Endothelial cell of umbilical vein (primary cell): ENCODE measurements around the gene LRTM2. TPM values are rescaled to one million over a fixed set of nuclear protein-coding genes. Genes with fewer than 3 reads are reported as not detected.

ENCODE experiments used
- BruUV-seq: library from RNA; stranded (reverse); fragments of 400-500 nt; replicated peaks from 2 replicates; lab custom pipeline; 2021; lab: Mats Ljungman, UMichigan
- CTCF ChIA-PET: fragments of 300-600, 350-600 bp; sonication (Branson Sonifier 250); formaldehyde crosslinking; loops from one replicate; lab custom pipeline; 2021; ENCODE audit warnings: antibody characterized with exemption, inconsistent platforms; lab: Charles Lee
- POLR2A ChIA-PET: fragments of 300-600, 350-600 bp; sonication (Branson Sonifier 250); formaldehyde crosslinking; loops from one replicate; lab custom pipeline; 2021; ENCODE audit warnings: antibody characterized with exemption, inconsistent platforms; lab: Charles Lee
- DNase-seq: peaks from one replicate; pipeline ENCODE4 v3.0.0-alpha.2; 2011; ENCODE audit warnings: low read depth, low spot score
- FAIRE-seq: peaks from 2 replicates; lab custom pipeline; 2011; peaks lifted over from hg19 to GRCh38; lab: Jason Lieb, UNC
- H2AFZ ChIP-seq: 2 replicates; pipeline ENCODE4 v1.6.0; 2012; ENCODE audit warnings: low read depth, low read length, control low read depth, inconsistent platforms
- H3K27ac ChIP-seq: 2 replicates; pipeline ENCODE4 v1.5.1; 2011; ENCODE audit warnings: low read depth, mild to moderate bottlenecking, control low read depth, low read length, moderate library complexity; ENCODE audit not compliant: insufficient read depth
- H3K27me3 ChIP-seq, 2 experiments: 2 replicates each; pipeline versions ENCODE4 v1.6.0 to v1.6.1; 2011; ENCODE audit warnings: low read length in 2 of 2, mixed read lengths in 1 of 2; ENCODE audit not compliant: control insufficient read depth in 2 of 2, insufficient read depth in 2 of 2
- H3K36me3 ChIP-seq, 2 experiments: 2 replicates in 1 of 2; 3 replicates in 1 of 2; pipeline ENCODE4 v1.5.1; 2011; ENCODE audit warnings: low read length in 2 of 2, mild to moderate bottlenecking in 1 of 2, moderate library complexity in 1 of 2; ENCODE audit not compliant: control insufficient read depth in 2 of 2, insufficient read depth in 2 of 2; ENCODE audit errors: extremely low read depth in 1 of 2
- H3K4me1 ChIP-seq: 3 replicates; pipeline ENCODE4 v1.5.1; 2011; ENCODE audit warnings: mild to moderate bottlenecking, low read length; ENCODE audit not compliant: control insufficient read depth, insufficient read depth; ENCODE audit errors: extremely low read depth
- H3K4me2 ChIP-seq: 2 replicates; pipeline ENCODE4 v1.6.1; 2011; ENCODE audit warnings: low read length, control low read depth, mixed read lengths; ENCODE audit not compliant: insufficient read depth
- H3K4me3 ChIP-seq, 3 experiments: fragments of 200-600 bp in 1 of 3; sonication (generic), shearing (Covaris generic) in 1 of 3; replicated peaks in 1 of 3; 2 replicates each; pipeline ENCODE4 v1.5.1; 2011 to 2016; ENCODE audit warnings: control low read depth in 3 of 3, low read length in 3 of 3, mild to moderate bottlenecking in 2 of 3, inconsistent platforms in 1 of 3, low read depth in 1 of 3, moderate library complexity in 1 of 3; ENCODE audit not compliant: insufficient read depth in 1 of 3
- H3K79me2 ChIP-seq: 2 replicates; pipeline ENCODE4 v1.6.0; 2012; ENCODE audit warnings: low read length, inconsistent platforms; ENCODE audit not compliant: control insufficient read depth, insufficient read depth
- H3K9ac ChIP-seq: replicated peaks from 2 replicates; pipeline ENCODE3; 2011; ENCODE audit warnings: low read length, control low read depth; ENCODE audit not compliant: insufficient read depth; ENCODE audit errors: extremely low read depth
- H3K9me1 ChIP-seq: replicated peaks from 3 replicates; pipeline ENCODE4 v1.6.0; 2011; ENCODE audit warnings: mild to moderate bottlenecking, low read length; ENCODE audit not compliant: control insufficient read depth, insufficient read depth; ENCODE audit errors: extremely low read depth
- H3K9me3 ChIP-seq: replicated peaks from 2 replicates; pipeline ENCODE4 v1.5.1; 2012; ENCODE audit warnings: low read length, inconsistent platforms; ENCODE audit not compliant: control insufficient read depth, insufficient read depth
- H4K20me1 ChIP-seq: replicated peaks from 2 replicates; pipeline ENCODE3; 2011; ENCODE audit warnings: mild to moderate bottlenecking, low read length; ENCODE audit not compliant: control insufficient read depth, insufficient read depth; ENCODE audit errors: extremely low read depth
- CTCF ChIP-seq, 2 donors: IDR thresholded peaks; 1 replicate in 1 of 2; 2 replicates in 1 of 2; pipeline ENCODE4 v1.5.1; 2011; ENCODE audit warnings: low read length in 2 of 2, mild to moderate bottlenecking in 2 of 2, moderate library complexity in 2 of 2, control low read depth in 1 of 2, inconsistent platforms in 1 of 2, low read depth in 1 of 2; ENCODE audit not compliant: insufficient read depth in 1 of 2; ENCODE audit errors: extremely low read depth in 1 of 2
- EZH2 ChIP-seq: IDR thresholded peaks from 2 replicates; pipeline ENCODE4 v1.6.1; 2012; ENCODE audit warnings: borderline replicate concordance, low read depth, mild to moderate bottlenecking, moderate library complexity, low read length, inconsistent platforms; ENCODE audit not compliant: severe bottlenecking
- FOS ChIP-seq: IDR thresholded peaks from 2 replicates; pipeline ENCODE4 v1.6.1; 2011; ENCODE audit warnings: mild to moderate bottlenecking, low read length, moderate library complexity, borderline replicate concordance; ENCODE audit not compliant: insufficient read depth
- GATA2 ChIP-seq: IDR thresholded peaks from 2 replicates; pipeline ENCODE4 v1.7.0; 2011; ENCODE audit warnings: low read depth, mild to moderate bottlenecking, moderate library complexity, mixed read lengths, low read length; ENCODE audit not compliant: insufficient read length, insufficient read depth
- JUN ChIP-seq: IDR thresholded peaks from 2 replicates; pipeline ENCODE4 v1.6.1; 2011; ENCODE audit warnings: borderline replicate concordance, low read depth; ENCODE audit not compliant: insufficient read length, insufficient read depth
- MAX ChIP-seq: IDR thresholded peaks from 2 replicates; pipeline ENCODE4 v1.6.1; 2011; ENCODE audit not compliant: insufficient read depth, insufficient read length
- MYC ChIP-seq: IDR thresholded peaks from one replicate; pipeline ENCODE4 v1.6.1; 2011; ENCODE audit warnings: mild to moderate bottlenecking, low read depth, low read length
- POLR2A ChIP-seq: IDR thresholded peaks from 2 replicates; pipeline ENCODE4 v1.6.1; 2012; ENCODE audit warnings: low read depth, mild to moderate bottlenecking, control low read depth, low read length
- POLR2AphosphoS5 ChIP-seq: IDR thresholded peaks from 2 replicates; pipeline ENCODE4 v1.6.1; 2012; ENCODE audit warnings: low read depth, mild to moderate bottlenecking, control low read depth, low read length, moderate library complexity; ENCODE audit not compliant: insufficient read depth
- dilution Hi-C: fragments of 300-500 bp; cut with MboI; formaldehyde crosslinking; loops from one replicate; pipeline ENCODE4 v1.15.0; 2019; ENCODE audit warnings: low sequenced_read_pairs; ENCODE audit not compliant: extremely low pct_ligation_motif_present
- intact Hi-C: fragments of 100-400 bp; cut with micrococcal nuclease; formaldehyde crosslinking; loops from one replicate; pipeline ENCODE4 v1.10.0; 2022
- polyA plus RNA-seq, 4 experiments: library from polyadenylated mRNA; depleted of rRNA in 3 of 4; stranded (reverse) in 3 of 4; unstranded in 1 of 4; fragments of >200 nt; gene quantifications; 2 replicates each; pipeline versions ENCODE4 v1.2.1 to v1.2.3, GENCODE V29; 2011 to 2012; ENCODE audit warnings: missing spikeins in 1 of 4
- total RNA-seq: library from RNA; stranded (reverse); gene quantifications from 2 replicates; pipeline ENCODE4 v1.2.3, GENCODE V29; 2021

LRTM2 gene
- total and polyA plus RNA-seq, 2 donors (not counting 3 experiments of a cell fraction or from before 2014, with no cell fraction given) = not detected

GRCh38 chr12:1776170-1776921 is 44.0 kb upstream of the LRTM2 start:
- Histone ChIP-seq H3K36me3 (peaks cover 0 to 9% of the 10 kb centered on the region in 2 experiments), H3K9ac (no peak overlapping the region), H3K9me1 (no peaks in the 10 kb centered on the region), H3K27me3 (no peaks in the 10 kb centered on the region), H3K27ac (no peak overlapping the region), H3K9me3 (no peaks in the 10 kb centered on the region), H2AFZ (no peak overlapping the region), H3K4me2 (no peak overlapping the region), H3K4me1 (peaks cover 9% of the 10 kb centered on the region), H4K20me1 (no peaks in the 10 kb centered on the region), H3K4me3 (no peak overlapping the region), H3K79me2 (peaks cover 7% of the 10 kb centered on the region)
- TF ChIP-seq JUN (no peak), POLR2A (no peak), POLR2AphosphoS5 (no peak), EZH2 (no peak), FOS (no peak), CTCF (IDR thresholded peaks at IDR 0.05; ENCODE audit: extremely low read depth in 1 of 2, insufficient read depth in 1 of 2, low read depth in 1 of 2, low read length in 2 of 2) (no peak), GATA2 (no peak), MAX (no peak), MYC (no peak)
- ChIA-PET CTCF (interaction anchor here (1.1 to 3.0 kb wide), 3 partner anchors 10 to 123 kb away, joined by 3 to 13 read pairs (median 8); no protein-coding TSS in a partner anchor), POLR2A (no interaction called here)
- FAIRE-seq = no peak
- dilution Hi-C loops = no loop called here
- BruUV-seq = no TSS peak
- intact Hi-C loops = no loop called here
- no peak for DNase-seq
